Smooth muscle cell (in vitro differentiated cells): ENCODE data around the gene CRY1. TPM values are rescaled to one million over a fixed set of nuclear protein-coding genes. Genes with fewer than 3 reads are reported as not detected.

ENCODE experiments used
- DNase-seq: peaks from one replicate; lab custom pipeline; 2025; ENCODE audit not compliant: unreplicated experiment; lab: John Stamatoyannopoulos, UW
- H2AFZ ChIP-seq: fragments of 200-600 bp; sonication (generic); 2 replicates; pipeline ENCODE4 v1.6.0; 2016; ENCODE audit warnings: antibody characterized with exemption, low read depth, mild to moderate bottlenecking
- H3F3A ChIP-seq: fragments of 200-600 bp; sonication (generic); 2 replicates; pipeline ENCODE4 v1.6.0; 2017; ENCODE audit warnings: antibody characterized with exemption, low read depth
- H3K27ac ChIP-seq: fragments of 200-600 bp; sonication (generic); 2 replicates; pipeline ENCODE4 v1.5.1; 2016; ENCODE audit warnings: low read depth, mild to moderate bottlenecking
- H3K27me3 ChIP-seq: fragments of 200-600 bp; sonication (generic); 2 replicates; pipeline ENCODE4 v1.6.1; 2016; ENCODE audit warnings: low read depth, mild to moderate bottlenecking
- H3K36me3 ChIP-seq: fragments of 200-600 bp; sonication (generic); 2 replicates; pipeline ENCODE4 v1.5.1; 2016; ENCODE audit warnings: low read depth
- H3K4me1 ChIP-seq: fragments of 200-600 bp; sonication (generic); 2 replicates; pipeline ENCODE4 v1.5.1; 2016; ENCODE audit warnings: low read depth
- H3K4me2 ChIP-seq: fragments of 200-600 bp; sonication (generic); 2 replicates; pipeline ENCODE4 v1.6.0; 2016; ENCODE audit warnings: mild to moderate bottlenecking
- H3K4me3 ChIP-seq: fragments of 200-600 bp; sonication (generic); 2 replicates; pipeline ENCODE4 v1.5.1; 2016; ENCODE audit warnings: mild to moderate bottlenecking
- H3K79me2 ChIP-seq: fragments of 200-600 bp; sonication (generic); 2 replicates; pipeline ENCODE4 v1.6.0; 2016; ENCODE audit warnings: low read depth, mild to moderate bottlenecking
- H3K9ac ChIP-seq: fragments of 200-600 bp; sonication (generic); 2 replicates; pipeline ENCODE4 v1.6.0; 2016; ENCODE audit warnings: low read depth
- H3K9me3 ChIP-seq: fragments of 200-600 bp; sonication (generic); replicated peaks from 2 replicates; pipeline ENCODE4 v1.5.1; 2016; ENCODE audit warnings: low read depth
- H4K20me1 ChIP-seq: fragments of 200-600 bp; sonication (generic); 2 replicates; pipeline ENCODE4 v1.6.0; 2016; ENCODE audit warnings: low read depth
- WGBS: methylation state at CpG from one replicate; pipeline ENCODE4 v1.1.7; 2016; ENCODE audit warnings: low lambda C conversion rate; 5-methylcytosine and 5-hydroxymethylcytosine counted together
- polyA plus RNA-seq: library from polyadenylated mRNA; unstranded; fragments of >200 nt; fragmentation: Nextera tagmentation; extraction: Ambion mirVana; gene quantifications from 2 replicates; pipeline ENCODE4 v1.2.1, GENCODE V29; 2016
- total RNA-seq: library from RNA; depleted of rRNA; stranded (reverse); fragments of >200 nt; gene quantifications from 2 replicates; pipeline ENCODE4 v1.2.3, GENCODE V29; 2014
- TF ChIP-seq, protein P1 (sequence below): fragments of 200-600 bp; sonication (generic); IDR thresholded peaks from 2 replicates; pipeline ENCODE4 v1.5.1; 2017; ENCODE audit warnings: borderline replicate concordance, mild to moderate bottlenecking, antibody characterized with exemption; ENCODE audit not compliant: insufficient read depth, poor library complexity, severe bottlenecking

Gene CRY1
- total and polyA plus RNA-seq, 2 experiments from 2014 or later: 19.9 to 28.2 TPM

DNA sequence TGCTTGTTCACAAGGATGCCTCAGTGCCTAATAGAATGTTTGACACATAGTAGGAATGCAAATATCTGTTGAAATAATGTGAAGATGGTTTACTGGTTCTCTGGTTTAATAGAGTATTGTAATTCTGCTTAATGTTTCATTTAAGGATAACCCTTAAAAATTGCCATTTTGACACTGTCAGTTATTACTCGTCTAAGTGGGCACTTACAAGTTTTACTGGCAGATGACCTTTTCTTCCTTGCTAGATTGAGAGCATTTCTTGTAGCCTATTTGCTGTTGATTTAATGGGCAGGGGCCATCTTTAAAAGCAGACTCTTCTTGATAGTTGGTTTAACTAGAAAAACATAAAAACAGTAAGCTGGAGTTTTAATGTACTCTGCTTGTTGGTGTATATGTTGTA is 135.8 kb downstream of the CRY1 start:
- H3K9me3 ChIP-seq: no peaks in the 10 kb centered on the region
- WGBS: 14% methylated on average over 1 of the region's 1 CpG
- DNase-seq: no peak
- peaks cover 60% of the 10 kb centered on the region for H4K20me1 ChIP-seq
- H3K27me3 ChIP-seq: no peaks in the 10 kb centered on the region
- peaks cover 8% of the 10 kb centered on the region for H3F3A ChIP-seq
- H3K4me1 ChIP-seq: peaks cover 29% of the 10 kb centered on the region
- H3K4me3 ChIP-seq: peak overlapping the region; percentile 91
- peak overlapping the region; percentile 100 for H3K9ac ChIP-seq
- no peaks in the 10 kb centered on the region for H3K36me3 ChIP-seq
- H3K27ac ChIP-seq: peak overlapping the region; percentile 98
- TF ChIP-seq, protein P1, sequence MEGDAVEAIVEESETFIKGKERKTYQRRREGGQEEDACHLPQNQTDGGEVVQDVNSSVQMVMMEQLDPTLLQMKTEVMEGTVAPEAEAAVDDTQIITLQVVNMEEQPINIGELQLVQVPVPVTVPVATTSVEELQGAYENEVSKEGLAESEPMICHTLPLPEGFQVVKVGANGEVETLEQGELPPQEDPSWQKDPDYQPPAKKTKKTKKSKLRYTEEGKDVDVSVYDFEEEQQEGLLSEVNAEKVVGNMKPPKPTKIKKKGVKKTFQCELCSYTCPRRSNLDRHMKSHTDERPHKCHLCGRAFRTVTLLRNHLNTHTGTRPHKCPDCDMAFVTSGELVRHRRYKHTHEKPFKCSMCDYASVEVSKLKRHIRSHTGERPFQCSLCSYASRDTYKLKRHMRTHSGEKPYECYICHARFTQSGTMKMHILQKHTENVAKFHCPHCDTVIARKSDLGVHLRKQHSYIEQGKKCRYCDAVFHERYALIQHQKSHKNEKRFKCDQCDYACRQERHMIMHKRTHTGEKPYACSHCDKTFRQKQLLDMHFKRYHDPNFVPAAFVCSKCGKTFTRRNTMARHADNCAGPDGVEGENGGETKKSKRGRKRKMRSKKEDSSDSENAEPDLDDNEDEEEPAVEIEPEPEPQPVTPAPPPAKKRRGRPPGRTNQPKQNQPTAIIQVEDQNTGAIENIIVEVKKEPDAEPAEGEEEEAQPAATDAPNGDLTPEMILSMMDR: no peak
- H2AFZ ChIP-seq: no peak overlapping the region
- H3K4me2 ChIP-seq: peak overlapping the region; percentile 99
- H3K79me2 ChIP-seq: peaks cover 66% of the 10 kb centered on the region

DNA sequence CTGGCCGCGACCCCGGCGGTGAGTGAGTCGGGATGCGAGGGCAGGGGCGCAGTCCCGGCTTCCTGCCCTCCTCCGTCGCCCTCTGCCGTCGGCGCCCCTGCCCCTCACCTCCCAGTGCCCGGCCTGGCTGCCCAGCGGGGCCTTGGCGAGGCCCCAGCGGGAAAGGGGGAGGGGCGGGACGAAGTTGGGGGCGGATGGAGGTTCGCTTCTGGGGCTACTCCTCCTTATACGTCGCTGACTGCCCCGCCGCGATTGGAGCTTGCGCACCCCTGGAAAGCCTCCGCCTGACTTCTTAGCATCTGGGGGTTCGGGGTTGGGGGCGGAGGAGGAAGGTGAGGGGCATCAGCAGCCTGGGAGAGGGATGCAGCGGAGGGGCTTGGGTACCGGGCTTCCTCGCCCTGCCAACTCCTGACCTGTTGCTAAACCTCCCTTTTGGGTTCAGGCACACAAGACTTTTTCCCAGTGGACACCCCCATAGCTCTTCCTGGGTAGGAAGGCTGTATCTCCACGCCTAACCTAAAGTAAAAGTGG is 137.2 kb downstream of the CRY1 start:
- TF ChIP-seq, protein P1: no peak
- peaks cover 46% of the 10 kb centered on the region for H4K20me1 ChIP-seq
- peaks cover 6% of the 10 kb centered on the region for H3F3A ChIP-seq
- peak overlapping the region; percentile 99 for H3K4me2 ChIP-seq
- WGBS: 4% methylated on average over 13 of the region's 34 CpGs
- peaks cover 51% of the 10 kb centered on the region for H3K79me2 ChIP-seq
- H3K4me3 ChIP-seq: peak overlapping the region; percentile 91
- H3K4me1 ChIP-seq: peaks cover 27% of the 10 kb centered on the region
- DNase-seq: peak; percentile 82
- no peaks in the 10 kb centered on the region for H3K27me3 ChIP-seq
- no peaks in the 10 kb centered on the region for H3K9me3 ChIP-seq
- H2AFZ ChIP-seq: no peak overlapping the region
- H3K36me3 ChIP-seq: no peaks in the 10 kb centered on the region
- H3K9ac ChIP-seq: peak overlapping the region; percentile 100
- peak overlapping the region; percentile 98 for H3K27ac ChIP-seq

DNA sequence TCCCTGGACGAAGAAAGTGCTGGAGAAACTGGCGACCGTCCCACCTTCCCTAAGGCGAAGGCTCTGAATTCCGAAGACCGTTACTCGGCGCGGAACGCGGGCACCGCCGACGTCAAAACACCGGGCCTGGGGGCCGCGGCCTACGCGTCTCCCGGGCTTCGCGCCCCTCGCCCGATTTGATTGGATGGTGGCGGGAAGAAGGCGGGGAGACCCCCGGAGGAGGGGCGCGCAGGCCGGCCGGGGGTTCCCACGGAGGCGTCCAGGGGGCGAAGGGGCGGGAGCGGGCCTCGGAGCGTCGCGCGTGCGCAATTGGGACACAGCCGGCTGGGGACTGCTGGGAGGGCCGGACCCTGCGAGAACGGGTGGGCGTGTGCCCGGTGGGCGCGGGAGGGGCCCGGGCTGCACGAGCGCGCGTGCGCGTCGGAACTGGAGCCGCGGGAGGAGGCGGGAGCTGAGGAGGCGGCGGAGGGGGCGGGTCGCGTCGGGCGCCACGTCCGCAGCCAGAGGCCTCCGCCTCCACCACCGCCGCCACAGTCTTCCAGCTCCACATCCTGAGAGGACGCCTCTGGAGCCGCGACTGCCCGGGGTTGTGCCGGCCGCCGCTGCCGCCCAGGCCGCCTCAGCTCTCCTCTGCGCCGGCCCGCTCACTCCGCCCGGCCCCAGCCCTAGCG is 137.8 kb downstream of the CRY1 start, which contains the start of gene TMEM263:
TMEM263 (plus strand) TSS at position 531 of the 671 bp plus-strand sequence. CDS start 11,210 bp downstream, outside the sequence.
- H3K4me3 ChIP-seq: peak within 1 kb of the TSS; percentile 91
- 2% methylated on average over 30 of the region's 88 CpGs for WGBS
- peaks cover 6% of the 10 kb centered on the region for H3F3A ChIP-seq
- TF ChIP-seq, protein P1: no peak
- peak within 1 kb of the TSS; percentile 100 for H3K9ac ChIP-seq
- peaks cover 45% of the 10 kb centered on the region for H3K79me2 ChIP-seq
- peak; percentile 91 for DNase-seq
- H3K4me2 ChIP-seq: peak within 1 kb of the TSS; percentile 99
- H3K27ac ChIP-seq: peak within 1 kb of the TSS; percentile 98
- peaks cover 40% of the 10 kb centered on the region for H4K20me1 ChIP-seq
- peaks cover 27% of the 10 kb centered on the region for H3K4me1 ChIP-seq
- H2AFZ ChIP-seq: peak within 1 kb of the TSS; percentile 79
- no peaks in the 10 kb centered on the region for H3K9me3 ChIP-seq
- H3K27me3 ChIP-seq: no peaks in the 10 kb centered on the region
- H3K36me3 ChIP-seq: no peaks in the 10 kb centered on the region
